GM21526 (cell line): ENCODE data around the gene SH3GLB1.
A peak's percentile ranks its signal among the peaks of the same experiment; 100 is the strongest.
"Not testable (repeated sequence)": the region's sequence is repeated elsewhere in the genome, so short reads cannot be mapped to it uniquely, and the experiment has no call there.

Source experiments
- ATAC-seq: cut with Tn5 transposase; IDR thresholded peaks from one replicate; pipeline ENCODE4 v1.9.1; 2021; ENCODE audit warnings: moderate library complexity; ENCODE audit not compliant: unreplicated experiment, low FRiP score

SH3GLB1 gene

DNA sequence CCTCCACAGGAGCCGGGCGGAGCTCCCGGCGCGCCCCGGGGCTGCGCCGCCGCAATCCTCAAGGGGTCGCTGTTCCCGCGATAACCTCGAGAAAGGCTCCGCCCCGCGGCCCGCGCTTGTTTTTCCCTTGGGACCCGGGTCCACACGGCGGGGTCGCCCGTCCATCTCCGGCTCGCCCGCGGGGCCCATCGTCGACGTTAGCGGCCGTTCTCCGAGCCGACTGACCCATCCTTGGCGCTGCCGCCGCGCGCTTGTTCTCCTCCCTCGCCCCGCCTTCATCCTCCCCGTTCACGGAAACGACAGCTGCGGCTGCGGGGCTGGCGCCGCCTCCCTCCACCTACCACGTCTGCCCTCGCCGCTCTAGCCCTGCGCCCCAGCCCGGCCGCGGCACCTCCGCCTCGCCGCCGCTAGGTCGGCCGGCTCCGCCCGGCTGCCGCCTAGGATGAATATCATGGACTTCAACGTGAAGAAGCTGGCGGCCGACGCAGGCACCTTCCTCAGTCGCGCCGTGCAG lies at the start of gene SH3GLB1:
TSS of gene SH3GLB1 (plus strand) at position 119 of the 514 bp plus-strand sequence. CDS start at position 443, 324 bp downstream.
- peak; percentile 91 for ATAC-seq

DNA sequence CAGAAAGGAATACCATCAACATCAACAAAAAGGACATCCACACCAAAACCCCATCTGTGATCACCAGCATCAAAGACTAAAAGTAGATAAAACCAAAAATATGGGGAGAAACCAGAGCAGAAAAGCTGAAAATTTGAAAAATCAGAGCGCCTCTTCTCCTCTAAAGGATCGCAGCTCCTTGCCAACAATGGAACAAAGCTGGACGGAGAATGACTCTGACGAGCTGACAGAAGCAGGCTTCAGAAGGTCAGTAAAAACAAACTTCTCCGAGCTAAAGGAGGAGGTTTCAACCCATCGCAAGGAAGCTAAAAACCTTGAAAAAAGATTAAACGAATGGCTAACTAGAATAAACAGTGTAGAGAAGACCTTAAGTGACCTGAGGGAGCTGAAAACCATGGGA lies 46.0 kb upstream of the SH3GLB1 start:
- ATAC-seq: not testable (repeated sequence)

DNA sequence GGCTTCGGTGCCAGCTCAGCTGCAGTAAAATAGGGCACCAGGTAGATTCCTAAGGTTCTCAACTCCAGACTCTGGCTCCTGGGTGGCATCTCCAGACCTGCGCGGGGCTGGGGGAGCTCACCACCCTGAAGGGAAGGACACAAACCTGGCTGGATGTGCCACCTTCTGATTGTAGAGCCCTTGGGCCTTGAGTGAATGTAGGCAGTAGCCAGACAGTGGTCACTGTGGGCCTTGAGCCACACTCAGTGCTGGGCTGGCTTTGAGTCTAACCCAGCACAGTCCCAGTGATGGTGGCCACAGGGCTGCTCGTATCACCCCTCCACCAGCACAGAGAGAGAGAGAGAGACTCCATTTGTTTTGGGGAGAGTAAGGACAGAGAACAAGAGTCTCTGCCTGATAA lies 38.0 kb upstream of the SH3GLB1 start:
- ATAC-seq: no peak

DNA sequence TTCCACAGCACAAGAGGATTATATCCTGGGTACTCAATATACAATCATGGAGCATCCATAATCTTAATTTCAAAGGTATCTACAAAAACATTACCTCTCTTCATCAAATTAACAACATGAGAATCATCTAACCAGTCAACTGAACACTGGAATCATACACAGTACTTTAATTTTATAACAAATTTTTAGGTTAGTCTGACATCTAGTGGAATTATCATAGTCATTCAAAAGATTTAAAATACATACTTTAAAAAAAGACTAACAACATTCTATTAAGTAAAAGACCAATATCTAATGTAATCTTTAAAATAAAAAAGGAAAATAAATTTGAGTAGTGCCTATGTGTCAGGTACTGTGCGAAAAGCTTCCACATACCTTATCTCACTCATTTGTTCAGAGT lies 16.8 kb upstream of the SH3GLB1 start:
- no peak for ATAC-seq

DNA sequence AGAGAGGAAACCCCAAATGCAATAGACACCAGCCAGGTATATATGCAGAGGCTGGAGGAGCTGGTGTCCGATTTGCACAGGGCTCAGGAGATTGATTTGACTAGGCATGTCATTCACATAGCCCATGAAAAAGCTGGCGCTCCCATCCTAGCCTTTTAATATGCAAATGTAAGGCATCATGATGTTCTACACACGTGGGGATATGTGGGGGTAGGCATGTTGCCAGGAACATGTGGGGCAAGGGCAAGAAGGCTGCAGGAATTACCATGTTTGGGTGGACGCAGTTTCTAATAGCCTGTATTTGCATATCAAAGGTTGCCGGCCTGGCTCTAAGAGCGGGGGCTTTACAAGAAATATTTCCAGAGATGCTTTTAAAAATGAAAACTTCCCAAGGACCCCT lies 11.7 kb upstream of the SH3GLB1 start:
- ATAC-seq: no peak

DNA sequence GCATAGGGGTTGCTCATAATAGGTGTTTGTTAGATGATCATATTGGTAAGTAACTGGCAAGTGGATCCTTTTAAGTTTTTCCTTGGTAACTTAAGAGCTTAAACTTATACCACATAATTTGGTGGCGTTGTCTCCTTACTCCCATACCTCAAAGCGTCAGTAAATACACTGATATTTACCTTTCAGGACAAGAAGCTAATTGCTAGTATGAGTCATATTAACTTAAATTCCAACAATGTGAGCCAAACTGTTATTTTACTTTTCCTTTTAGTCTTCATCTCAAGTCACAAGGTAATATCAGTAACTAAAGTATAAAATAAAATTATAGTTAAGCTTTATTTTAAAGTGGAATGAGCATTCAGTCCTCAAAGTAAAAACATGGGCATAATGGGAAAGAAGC lies 9.0 kb upstream of the SH3GLB1 start:
- no peak for ATAC-seq

DNA sequence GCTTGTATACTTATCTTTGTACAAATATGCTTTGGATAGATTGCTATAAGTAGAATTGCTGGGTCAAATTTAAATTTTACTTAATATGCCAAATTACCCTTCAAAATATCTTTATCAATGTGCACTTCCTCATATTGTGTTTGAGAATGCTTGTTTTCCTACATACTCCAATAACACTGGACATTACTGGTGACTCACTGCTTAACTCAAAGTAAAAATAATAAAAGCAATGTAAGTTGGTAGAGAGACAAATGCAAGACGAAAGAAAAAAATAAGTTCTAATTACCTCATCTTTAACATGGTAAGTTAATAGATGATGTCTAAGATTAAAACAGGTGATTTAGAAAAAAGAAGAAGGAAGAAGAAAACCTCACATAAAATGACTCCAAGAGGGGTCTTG lies 7.9 kb upstream of the SH3GLB1 start:
- ATAC-seq: no peak

DNA sequence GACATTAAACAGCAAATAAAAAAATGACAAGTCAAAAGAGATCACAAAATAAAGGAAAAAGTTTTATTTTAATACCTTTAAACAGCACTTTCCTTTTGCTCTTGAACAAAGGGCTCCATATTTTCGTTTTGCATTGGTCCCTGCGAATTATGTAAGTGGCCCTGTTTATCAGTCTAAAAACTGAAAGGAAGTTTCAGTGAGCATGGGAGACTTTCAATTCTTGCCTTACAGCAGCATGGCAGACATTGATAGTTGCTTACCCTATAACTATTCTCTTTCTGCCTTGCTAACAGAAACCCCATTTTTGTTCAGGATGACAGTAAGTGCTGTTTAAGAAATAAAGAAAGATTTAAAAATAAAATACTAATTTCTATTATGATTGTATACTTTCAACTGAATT lies 5.2 kb upstream of the SH3GLB1 start:
- ATAC-seq: peak; percentile 57

DNA sequence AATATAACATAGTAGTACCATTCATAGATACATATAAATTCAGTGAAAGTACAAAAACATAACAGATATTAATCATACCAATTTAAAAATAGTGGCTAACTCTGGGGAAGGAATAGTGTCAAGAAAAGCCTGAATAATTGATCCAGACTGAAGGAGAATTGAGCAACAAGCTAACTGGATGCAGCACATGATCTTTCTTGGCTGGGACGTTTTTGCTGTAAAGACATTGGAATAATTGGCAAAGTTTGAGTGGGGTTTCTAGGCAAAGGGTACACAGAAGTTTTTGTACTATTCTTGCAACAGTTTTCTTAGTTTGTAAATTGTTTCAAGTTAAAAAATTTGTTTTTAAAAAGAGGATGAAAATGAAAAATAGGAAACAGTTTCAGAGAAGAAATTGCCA lies 2.6 kb upstream of the SH3GLB1 start:
- no peak for ATAC-seq

DNA sequence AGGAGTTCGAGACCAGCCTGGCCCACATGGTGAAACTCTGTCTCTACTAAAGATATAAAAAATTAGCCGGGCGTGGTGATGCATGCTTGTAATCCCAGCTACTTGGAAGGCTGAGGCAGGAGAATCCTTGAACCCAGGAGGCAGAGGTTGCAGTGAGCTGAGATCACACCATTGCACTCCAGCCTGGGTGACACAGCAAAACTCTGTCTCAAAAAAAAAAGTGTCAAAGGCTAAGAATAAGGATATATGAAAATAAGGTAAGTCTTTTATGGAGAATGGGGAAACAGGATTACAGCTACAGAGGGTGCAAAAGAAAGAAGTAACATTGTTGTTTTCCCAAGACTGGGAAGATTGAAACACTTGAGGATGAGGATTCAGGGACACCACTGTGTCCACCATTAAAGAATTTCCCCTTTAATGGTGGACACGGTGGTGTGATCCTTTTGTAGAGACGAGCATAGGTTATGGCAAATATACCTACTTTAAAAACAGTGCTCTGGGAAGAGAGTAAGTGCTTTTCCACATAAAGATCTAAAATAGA lies 1.4 kb upstream of the SH3GLB1 start:
- not testable (repeated sequence) for ATAC-seq

DNA sequence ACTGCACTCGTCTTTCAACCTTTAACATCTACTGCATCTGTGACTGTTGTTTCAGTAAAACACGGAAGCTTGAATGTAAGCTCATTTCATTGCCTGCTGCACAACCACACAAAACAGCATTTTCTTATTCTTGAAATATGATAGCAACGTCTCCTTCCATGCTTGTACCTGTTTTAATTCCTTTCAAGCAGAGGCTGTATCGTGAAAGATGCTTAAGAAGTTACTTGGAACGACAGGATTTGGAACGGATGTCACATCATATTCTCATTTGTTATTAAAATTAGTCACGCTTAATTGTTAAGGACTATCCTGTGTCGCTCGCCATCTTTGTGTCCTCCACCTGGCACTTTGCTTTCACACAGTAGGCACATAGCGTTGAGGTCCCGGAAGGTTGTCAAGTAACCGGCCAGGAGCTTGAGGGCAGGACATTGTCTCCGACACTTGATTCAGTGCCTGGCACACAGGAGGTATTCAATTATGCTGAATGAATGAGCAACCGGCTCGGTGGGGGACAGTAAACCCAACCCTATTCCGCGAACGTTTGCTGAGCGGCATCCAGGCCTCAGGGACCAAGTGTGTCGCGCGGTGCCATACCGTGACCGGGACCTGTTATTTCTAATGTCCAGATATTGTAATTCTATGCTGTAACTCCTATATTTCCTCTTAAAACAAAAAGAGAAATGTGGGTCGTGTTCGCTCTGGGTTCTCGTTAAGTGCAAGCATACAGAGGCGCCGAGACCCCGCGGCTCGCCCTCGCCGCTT lies 499 bp upstream of the SH3GLB1 start:
- peak; percentile 39 for ATAC-seq

DNA sequence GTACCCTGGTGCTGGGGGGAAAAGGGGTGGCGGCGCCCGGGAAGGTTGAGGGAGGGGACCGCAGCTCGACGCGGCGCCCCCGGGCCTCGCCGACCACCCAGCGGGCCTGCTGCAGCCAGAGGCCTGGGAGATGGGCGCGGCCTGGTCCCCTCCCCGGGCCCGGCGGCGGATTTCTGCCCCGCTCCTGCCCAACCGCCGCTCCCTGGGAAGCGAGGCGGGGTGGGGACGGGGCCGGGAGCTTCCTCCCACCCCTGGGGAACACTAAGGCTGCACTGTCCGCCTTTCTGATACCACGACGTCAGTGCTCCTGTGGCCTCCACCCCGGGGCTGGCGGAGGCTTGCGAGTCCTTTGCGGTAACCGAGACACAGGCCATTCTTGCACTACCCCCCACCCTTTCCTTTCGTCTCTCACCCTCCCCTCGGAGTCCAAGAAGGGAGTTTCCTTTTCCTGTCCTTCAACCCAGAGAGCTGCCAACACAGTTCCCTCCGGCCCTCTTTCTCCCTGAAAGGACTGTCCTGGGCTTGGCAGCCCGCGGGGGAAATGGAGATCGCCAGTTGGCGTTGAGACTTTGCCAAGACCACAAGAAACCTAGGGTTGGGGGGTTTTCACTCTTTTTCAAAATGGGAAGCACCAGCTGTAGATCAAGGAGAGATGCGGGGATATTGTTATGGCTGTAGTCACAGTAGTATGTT lies 742 bp downstream of the SH3GLB1 start:
- peak; percentile 31 for ATAC-seq

DNA sequence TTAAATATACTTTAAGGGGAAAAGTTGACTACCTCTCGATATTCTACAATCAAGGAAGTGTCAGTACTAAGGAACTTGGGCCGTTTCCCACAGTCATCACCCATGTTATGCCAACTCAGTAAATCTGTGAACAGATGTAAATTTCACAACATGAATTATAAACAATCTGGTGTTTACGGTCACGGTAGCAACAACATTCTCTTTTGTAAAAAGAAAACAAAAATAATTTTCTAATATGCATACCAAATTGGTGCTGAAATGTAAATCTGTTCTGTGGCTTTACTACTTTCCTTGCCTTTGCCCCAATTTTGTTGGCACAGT lies 1.2 kb downstream of the SH3GLB1 start:
- no peak for ATAC-seq

DNA sequence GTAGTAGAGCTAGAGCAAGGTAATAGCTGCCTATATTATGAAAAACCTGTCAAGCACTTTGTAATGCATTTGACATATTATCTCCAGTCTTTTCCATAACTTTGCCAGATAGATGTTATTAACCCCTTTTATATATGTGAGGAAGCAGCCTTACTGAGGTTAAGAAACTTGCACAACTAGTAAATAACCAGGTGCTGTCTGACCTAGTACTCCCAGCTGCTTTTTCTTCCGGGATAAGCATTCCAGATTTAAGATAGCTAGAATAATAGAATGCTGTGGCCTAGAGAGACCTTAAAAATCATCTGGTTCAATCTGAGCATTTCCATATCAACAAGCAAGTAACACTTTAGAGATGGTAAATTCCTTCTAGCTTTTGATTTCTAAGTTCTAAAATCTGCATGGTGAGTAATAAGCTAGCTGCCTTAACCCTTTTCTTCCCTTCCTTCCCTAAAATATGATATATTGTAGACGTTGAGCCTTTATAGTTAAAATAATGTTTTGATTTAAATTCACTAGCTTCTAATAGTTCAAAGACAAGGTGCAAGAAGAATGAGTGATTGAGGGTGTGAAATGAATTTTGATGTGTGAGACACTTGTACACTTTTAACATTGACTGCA lies 1.8 kb downstream of the SH3GLB1 start:
- ATAC-seq: no peak

DNA sequence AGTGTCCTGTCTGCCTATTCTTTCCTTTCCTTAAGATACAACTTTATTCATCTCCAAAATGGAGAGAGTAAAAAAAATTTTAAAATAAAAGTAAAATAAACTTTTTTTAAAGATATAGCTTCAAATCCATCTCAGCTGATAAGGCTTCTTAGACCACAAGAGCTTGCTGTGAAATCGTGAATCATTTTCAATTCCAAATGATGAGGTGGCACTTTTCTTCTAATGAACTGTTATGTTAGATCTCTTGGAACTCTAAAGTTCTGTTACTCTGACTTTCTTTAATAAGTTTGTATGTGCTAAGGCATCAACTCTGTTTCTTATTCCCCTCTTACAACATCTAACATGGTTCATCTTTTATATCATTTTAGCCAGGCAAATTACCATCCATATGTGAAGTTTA lies 4.5 kb downstream of the SH3GLB1 start:
- no peak for ATAC-seq

DNA sequence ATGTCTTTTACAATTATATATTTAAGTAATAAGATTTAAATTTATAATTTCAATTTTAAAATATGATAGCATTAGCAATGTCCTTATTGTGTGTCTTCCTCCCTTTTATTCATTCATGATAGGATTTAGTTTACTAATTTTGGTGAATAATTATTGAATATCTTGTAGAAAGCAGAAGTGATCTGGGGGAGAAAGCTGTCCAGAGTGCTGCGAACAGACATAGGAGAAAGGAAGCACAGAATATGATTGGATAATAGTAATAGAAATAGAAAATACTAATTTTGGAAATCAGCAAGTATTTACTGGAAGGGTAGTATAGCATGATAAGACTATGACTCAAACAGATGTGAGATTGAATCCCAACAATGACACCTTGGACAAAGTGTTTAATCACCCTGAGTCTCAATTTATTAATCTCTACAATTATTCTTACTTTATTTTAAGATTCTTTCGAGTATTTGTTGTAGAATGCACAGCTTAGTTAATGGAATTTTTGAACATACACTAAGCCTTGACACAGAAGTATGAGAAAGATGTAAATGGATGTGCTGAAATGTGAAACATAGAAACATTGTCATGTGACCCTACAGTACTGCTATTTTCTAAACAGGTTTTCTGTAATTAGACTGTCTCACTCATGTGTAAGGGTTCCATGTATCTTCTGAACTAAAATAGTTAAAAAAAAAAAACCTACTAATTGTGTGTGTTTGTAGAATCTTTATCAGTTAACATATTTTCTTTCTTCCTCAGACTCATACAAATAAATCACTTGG lies 7.9 kb downstream of the SH3GLB1 start:
- no peak for ATAC-seq

DNA sequence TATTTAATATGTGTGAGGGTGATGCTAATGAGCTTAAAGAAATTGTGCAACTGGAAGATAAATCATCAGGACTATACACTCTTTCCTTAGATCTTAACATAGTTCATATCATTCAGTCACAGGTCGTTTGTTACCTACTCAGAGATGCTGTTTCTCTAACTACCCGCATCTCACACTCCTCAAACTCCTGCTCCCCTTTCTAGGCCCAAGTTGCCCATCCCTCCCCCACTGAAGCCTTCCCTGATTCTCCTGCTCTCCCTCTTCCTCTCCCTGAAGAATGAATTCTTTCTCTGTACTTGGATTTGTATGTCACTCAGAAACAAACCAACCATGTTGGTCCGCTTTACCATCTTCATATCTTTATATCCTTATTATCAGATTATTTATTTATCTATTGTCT lies 9.1 kb downstream of the SH3GLB1 start:
- ATAC-seq: no peak

DNA sequence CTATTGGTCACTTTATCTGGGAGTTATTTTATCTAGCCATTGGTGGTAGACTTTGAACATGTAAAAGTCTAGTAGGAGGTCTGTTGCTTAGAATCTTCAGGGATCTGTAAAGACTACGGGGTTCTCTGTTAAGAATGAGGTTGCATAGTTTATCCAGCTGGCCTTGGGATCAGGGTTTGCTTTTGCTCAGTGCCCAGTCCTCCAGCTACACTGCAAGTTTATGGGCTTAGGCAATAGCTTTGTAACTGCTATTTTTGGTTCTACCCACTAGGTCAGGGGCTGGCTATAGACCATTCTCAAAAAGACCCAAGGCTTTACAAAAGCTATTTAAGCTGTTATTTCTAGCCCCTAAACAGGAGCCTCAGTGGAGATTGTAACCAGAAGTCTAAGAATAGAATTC lies 9.8 kb downstream of the SH3GLB1 start:
- ATAC-seq: no peak

DNA sequence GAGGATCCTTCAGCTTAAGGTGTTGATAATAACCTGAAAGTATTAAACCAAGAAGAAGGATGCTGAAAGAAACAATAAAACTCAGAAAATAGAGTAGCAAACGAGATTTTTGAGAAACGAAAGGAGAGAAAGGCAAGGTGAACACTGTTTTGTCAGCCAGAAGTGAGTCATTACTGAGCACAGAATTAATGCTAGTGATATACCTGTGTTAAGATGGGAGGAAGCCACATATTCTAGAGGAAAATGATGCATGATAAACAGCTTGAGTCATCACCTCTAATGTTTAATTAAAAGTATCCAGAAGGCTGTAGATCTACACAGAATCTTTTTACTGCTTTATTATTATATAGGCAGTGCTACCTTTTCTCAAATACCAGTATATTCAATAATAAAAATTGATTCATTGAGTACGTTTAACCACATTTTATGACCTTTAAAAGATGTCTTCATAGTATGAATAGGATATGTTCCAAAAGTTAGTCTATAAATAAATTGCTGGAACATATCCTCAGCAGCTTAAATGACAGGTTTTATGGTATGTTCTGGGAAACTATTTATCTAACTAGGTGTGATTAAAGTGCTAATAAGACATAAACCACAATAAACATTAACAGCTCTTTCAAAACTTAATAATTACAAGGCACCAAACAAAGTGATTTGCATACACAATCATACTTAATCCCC lies 10.3 kb downstream of the SH3GLB1 start:
- ATAC-seq: no peak

DNA sequence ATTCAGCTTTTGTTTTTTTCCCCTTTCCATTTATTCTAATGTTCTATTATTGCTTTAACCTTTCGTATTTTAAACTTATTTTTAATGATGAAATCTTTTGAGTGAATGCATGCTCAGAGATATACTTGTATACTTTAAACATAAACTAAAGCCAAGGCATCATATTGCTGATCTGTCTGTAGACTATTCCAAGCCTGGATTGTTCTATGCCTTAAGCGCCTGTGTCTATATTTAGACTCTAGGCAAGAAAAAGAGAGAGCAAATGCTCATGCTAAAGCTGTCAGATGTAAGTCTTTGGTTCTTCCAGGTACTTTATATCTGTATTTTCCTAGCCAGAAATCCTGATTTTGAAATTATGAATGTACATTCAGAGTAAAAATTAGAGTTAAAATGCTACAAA lies 14.4 kb downstream of the SH3GLB1 start:
- no peak for ATAC-seq
